Activated CD4-positive, alpha-beta T cell treated with anti-CD3 and anti-CD28 coated beads, Interleukin-2, Interleukin-6, amounts not matched to agents 100 ng/mL and 50 ng/mL, durations not matched to agents 16 hours and 8 hours (primary cell): ENCODE measurements around the gene WAC.
"Not testable (repeated sequence)": the region's sequence is repeated elsewhere in the genome, so short reads cannot be mapped to it uniquely, and the experiment has no call there.

Experiments
- DNase-seq: peaks from one replicate; pipeline ENCODE4 v3.0.0-alpha.2; 2020

The WAC gene

DNA sequence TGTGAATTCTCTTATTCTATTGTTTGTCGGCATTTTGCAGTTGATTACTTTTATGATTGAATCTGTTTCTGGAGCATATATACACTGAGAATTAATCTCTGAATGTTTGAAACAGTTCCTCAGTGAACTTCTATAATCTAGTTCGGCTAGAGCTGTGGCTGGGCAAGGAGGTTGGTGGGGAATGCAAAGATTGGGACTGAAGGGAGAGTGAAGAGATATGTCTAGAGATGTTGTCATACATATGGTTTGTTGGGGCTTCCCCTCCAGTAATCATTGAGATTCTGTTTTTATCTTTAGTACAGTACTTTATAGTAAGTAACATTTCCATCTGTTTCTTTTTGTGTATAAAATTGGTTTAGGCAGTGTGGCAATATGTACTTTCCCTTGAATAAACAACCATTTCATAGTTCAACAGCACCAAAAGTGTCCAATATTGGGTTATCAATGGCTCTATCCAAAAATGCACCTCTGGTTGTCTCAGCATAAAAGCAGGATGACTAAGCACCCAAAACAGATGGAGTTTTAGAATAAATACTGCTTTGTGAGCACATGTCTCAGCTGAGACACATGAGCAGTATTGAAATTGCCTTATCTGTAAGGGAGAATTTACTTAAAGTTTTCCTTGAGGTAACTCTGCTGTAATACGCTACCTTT is 36.7 kb downstream of the WAC start:
- peak; percentile 14 for DNase-seq

- DNase-seq, result no peak
Measured at GRCh38 chr10:28570598-28570997, 37.7 kb downstream of the WAC start.

DNA sequence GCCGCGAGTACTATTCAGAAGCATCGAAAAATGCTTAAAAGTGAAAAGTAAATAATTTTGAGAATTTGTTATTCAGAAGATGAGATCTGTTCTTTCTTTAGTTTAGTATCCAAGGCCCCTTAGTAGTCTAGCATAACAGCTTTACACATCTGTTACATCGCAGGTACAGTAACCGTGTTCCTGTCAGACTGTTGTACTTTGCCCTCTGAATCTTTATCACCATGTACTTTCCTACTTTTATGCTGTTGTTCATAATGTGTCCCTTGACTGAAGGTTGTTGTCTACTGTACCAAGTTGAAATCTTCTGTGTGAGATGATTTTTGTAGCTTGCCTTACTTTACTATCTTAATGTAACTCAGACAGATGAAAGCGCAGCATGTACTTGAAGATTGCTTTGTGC is 38.3 kb downstream of the WAC start:
- DNase-seq, result no peak

- DNase-seq, result not testable (repeated sequence)
Measured at GRCh38 chr10:28574214-28574613, 41.3 kb downstream of the WAC start.

- DNase-seq, result no peak
Measured at GRCh38 chr10:28575852-28576251, 42.9 kb downstream of the WAC start.

- no peak for DNase-seq
Measured at GRCh38 chr10:28577506-28577905, 44.6 kb downstream of the WAC start.

DNA sequence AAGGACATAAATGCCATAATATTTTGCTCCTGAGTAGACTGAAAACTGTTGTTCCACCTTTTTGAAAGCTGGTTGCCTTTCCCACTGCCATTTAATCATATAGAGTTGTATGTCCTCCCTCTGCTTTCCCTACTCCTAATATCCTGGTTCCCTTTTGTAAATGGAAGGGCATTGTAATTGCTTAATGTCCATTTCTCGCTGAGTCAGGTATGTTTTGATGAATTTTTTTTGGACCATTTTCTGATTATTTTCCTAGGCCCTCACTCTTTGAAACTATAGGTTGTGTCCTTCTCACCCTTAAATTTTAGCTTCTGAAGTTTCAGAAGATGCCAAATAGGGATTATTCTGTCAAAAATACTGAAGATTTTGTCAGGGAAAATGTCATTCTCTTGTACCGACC is 45.5 kb downstream of the WAC start:
- DNase-seq, result no peak

DNA sequence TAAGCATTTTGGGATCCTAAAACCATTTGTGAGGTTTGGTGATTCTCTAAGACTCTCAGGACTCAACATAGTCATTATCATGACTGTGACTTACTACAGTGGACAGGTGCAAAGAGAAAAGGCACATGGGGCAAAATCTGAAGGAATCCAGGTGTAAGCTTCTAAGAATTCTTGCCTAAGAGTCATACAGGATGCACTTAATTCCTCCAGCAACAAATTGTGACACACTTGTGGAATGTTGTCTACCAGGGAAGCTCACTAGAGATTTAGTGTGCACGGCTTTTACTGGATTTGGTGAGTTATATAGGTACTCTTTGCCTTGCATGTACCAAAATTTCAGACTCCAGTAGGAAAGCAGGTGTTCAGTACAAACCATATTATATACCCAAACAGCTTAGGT is 47.9 kb downstream of the WAC start:
- DNase-seq, result no peak

- no peak for DNase-seq
Measured at GRCh38 chr10:28581916-28582315, 49.0 kb downstream of the WAC start.

GRCh38 chr10:28585076-28585475 is 52.2 kb downstream of the WAC start:
- no peak for DNase-seq

DNA sequence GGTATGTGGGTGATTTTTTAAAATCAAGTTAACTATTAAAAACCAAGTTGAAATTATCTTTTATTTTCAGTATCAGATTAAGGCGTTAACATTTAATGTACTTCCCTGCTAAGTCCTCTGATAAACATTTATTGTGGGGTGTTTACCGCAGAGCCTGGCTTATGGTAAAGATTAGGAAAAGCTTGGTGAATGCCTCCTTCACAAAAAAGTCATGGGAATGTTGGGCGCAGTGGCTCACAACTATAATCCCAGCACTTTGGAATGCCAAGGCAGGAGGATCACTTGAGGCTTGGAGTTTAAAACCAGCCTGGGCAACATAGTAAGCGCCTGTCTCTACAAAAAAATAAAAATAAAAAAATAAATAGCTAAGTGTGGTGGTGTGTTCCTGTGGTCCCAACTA is 53.3 kb downstream of the WAC start:
- DNase-seq, result no peak

DNA sequence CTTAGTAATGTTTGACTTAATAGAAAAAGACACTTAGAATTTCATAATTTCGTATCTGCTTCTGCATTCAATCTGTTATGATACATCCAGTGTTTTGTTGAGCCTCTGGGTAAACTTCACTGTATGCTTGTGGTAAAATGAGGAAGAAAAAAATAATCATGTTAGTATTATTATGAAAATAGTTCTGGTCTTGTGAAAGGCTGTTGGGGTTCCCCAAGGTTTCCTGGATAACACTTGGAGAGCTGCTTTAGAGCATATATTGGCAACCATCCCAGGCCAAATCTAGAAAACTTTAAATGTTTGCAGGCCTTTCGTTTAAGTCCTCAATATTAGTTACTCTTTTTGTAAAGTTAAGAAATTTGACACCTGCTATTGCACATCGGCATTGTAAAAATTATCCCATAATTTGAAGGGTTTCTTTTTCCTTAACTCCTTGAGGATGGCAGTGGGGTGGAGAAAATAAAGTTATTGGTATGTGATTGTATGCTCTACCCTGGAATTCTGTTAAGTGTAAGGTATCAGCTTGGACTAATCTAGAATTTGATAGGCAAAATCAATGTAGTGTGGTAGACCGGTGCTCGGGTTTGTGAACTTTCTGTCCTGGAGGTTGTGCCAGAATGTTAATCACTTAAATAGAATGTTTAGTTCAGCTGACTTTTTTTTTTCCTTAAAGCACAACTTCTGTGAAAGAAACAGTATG is 54.5 kb downstream of the WAC start:
- DNase-seq, result no peak

DNA sequence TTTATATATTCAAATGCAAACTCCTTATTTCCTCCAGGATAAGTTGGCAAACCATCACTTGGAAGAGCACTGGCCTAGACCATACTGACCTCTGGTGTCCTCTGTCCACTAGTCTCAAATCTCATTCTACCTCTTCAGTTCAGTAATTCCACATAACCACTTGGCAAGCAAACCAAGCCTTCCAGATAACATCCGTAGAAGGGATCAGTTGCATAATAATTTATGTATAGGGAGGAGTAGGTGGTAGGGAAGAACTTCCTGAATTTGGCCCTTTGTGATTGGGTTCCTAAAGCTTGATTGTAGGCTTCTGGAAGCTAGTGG is 55.0 kb downstream of the WAC start:
- no peak for DNase-seq

- peak; percentile 17 for DNase-seq
Measured at GRCh38 chr10:28592953-28593352, 60.0 kb downstream of the WAC start.

- DNase-seq, result no peak
Measured at GRCh38 chr10:28593811-28594210, 60.9 kb downstream of the WAC start.

- DNase-seq, result no peak
Measured at GRCh38 chr10:28594406-28594805, 61.5 kb downstream of the WAC start.

GRCh38 chr10:28595613-28596012 is 62.7 kb downstream of the WAC start:
- no peak for DNase-seq

DNA sequence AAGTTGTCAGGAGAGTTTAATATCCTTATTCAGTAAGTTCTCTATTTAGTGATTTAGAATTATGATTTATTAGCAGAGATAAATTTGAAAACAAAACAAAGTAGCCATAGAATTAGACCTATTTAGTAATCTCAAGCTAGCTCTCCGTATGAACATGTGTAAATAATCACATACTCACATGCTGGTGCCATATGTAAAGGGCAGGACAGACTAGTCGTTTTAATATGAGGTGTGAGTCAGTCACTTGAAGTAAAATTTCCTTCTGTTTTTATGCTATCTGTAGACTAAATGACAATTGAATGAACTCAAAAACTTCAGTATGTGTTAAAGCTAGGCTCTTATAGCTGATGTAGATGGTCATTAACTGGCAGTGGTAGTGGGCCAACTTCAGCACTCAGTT is 67.1 kb downstream of the WAC start:
- no peak for DNase-seq

DNA sequence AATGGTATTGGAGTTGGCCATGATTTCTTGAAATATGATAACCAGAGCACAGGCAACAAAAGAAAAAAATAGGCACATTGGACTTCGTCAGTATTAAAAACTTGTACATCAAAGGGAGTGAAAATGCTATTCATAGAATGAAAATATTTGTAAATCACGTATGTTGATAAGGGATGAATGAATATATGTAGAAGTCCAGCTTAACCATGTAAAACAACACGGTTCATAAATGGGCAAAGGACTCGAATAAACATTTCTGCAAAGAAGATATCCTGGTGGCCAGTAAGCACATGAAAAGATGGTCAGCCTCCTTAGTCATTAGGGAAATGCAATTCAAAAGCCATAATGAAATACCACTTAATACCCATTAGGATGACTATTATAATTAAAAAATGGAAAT is 68.1 kb downstream of the WAC start:
- DNase-seq, result no peak

DNA sequence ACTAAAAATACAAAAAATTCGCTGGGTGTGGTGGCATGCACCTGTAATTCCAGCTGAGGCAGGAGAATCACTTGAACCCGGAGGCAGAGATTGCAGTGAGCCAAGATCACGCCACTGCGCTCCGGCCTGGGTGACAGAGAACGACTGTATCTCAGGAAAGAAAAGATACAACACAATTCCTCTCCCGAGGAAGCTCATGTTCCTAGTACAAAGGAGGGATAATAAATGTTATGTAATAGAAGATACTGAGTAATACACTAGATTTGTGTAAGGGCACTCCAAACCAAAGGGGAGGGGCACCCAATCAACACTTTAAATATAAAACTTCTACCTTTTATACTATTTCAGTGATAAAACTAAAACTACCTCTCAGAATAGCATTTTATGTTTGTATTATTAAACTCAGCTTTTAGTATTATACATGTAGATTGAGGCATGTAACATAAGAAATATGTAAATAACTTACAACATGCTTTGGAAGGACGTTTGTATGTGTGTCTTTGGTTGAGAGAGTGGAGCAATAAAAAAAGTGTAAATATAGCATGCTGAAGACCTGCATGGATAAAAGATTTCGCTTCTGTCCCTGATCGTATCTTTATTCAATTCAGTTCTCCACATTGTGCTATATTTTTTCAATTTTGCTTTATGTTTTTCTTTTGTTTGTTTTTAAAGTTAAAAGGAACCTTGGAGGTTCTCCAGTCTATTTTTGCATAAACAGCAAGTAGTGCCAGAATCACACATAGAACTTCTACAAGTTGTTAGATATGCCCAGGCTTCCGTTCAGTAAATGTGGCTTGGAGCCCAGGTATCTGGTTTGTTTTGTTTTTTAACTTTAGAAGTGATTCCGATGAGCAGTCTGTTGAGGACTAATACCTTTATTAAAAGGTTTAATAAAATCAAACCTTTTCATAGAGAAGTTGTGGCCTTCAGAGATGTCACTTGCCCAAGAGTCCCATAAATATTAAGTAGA is 71.9 kb downstream of the WAC start:
- no peak for DNase-seq

DNA sequence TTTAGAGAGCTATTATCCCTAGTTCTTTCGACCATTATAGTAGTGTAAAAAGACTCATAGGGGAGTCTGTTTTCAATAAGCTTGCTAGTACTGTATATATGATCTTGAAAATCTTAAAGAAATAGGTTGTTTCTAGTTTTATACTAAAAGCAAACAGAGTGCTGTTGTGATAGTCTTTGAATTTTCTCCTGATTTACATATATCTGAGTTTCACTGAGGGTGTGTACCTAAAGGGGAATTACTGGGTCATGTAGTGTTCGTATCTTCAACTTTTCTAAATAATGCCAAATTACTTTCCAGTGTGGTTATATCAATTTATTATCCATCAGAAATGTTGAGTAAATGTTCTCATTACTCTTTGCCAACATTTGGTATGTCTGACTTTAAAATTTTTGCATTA is 73.7 kb downstream of the WAC start:
- no peak for DNase-seq

DNA sequence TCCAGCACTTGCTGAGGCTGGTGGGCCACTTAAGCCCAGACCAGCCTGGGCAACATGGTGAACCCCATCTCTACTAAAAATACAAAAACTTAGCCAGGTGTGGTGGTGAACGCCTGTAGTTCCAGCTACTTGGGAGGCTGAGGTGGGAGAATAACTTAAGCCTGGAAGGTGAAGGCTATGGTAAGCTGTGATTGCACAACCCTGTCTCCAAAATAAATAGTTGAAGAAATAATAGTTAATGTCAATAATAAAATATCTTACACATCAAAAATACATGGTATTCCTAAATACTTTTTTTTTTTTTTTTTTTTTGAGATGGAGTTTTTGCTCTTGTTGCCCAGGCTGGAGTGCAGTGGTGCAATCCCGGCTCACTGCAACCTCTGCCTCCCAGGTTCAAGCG is 76.7 kb downstream of the WAC start:
- DNase-seq, result not testable (repeated sequence)

DNA sequence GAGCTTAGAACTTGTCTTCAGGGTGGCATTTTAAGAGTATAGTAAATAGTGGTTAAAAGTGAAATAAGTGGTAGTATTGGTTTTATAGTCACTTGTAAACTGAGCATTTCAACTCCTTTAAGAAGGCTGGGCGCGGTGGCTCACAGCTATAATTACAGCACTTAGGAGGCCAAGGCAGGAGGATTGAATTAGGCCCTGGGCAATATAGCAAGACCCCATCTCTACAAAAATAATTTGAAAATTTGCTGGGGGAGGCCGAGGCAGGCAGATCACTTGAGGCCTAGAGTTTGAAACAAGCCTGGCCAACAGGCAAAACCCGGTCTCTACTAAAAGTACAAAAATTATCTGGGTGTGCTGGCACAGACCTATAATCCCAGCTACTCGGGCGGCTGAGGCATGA is 80.0 kb downstream of the WAC start:
- no peak for DNase-seq

- no peak for DNase-seq
Measured at GRCh38 chr10:28616514-28616913, 83.6 kb downstream of the WAC start.
